GM18868 (cell line): ENCODE results near the gene DOCK9.
"Not testable (repeated sequence)": the region's sequence is repeated elsewhere in the genome, so short reads cannot be mapped to it uniquely, and the experiment has no call there.

Source experiments
- ATAC-seq: cut with Tn5 transposase; IDR thresholded peaks from one replicate; pipeline ENCODE4 v1.9.1; 2021; ENCODE audit warnings: mild to moderate bottlenecking, moderate library complexity; ENCODE audit not compliant: unreplicated experiment

DOCK9 gene

GRCh38 chr13:98921786-98922185 is 56.1 kb downstream of the DOCK9 start:
- no peak for ATAC-seq

GRCh38 chr13:98921015-98921580 is 56.8 kb downstream of the DOCK9 start:
- peak; percentile 56 for ATAC-seq

- ATAC-seq = peak; percentile 70
These were observed 58.3 kb downstream of the DOCK9 start for GRCh38 chr13:98919566-98919965.

- ATAC-seq = no peak
These were observed 59.1 kb downstream of the DOCK9 start for GRCh38 chr13:98918771-98919170.

GRCh38 chr13:98917116-98917515 is 60.7 kb downstream of the DOCK9 start:
- ATAC-seq = no peak

- ATAC-seq = no peak
These were observed 61.5 kb downstream of the DOCK9 start for GRCh38 chr13:98916403-98916802.

- no peak for ATAC-seq
These were observed 61.9 kb downstream of the DOCK9 start for GRCh38 chr13:98915981-98916380.

- no peak for ATAC-seq
These were observed 62.3 kb downstream of the DOCK9 start for GRCh38 chr13:98915563-98915962.

- no peak for ATAC-seq
These were observed 64.1 kb downstream of the DOCK9 start for GRCh38 chr13:98913741-98914140.

- no peak for ATAC-seq
These were observed 65.0 kb downstream of the DOCK9 start for GRCh38 chr13:98912846-98913245.

GRCh38 chr13:98910501-98910951 is 67.3 kb downstream of the DOCK9 start:
- peak; percentile 51 for ATAC-seq

GRCh38 chr13:98909016-98909415 is 68.8 kb downstream of the DOCK9 start:
- ATAC-seq = no peak

- ATAC-seq = no peak
These were observed 70.9 kb downstream of the DOCK9 start for GRCh38 chr13:98906746-98907502.

- no peak for ATAC-seq
These were observed 72.7 kb downstream of the DOCK9 start for GRCh38 chr13:98905199-98905598.

GRCh38 chr13:98900442-98900841 is 77.4 kb downstream of the DOCK9 start:
- no peak for ATAC-seq

GRCh38 chr13:98897706-98898105 is 80.2 kb downstream of the DOCK9 start:
- ATAC-seq = no peak

GRCh38 chr13:98896868-98897144 is 81.1 kb downstream of the DOCK9 start:
- ATAC-seq = no peak

- ATAC-seq = no peak
These were observed 81.6 kb downstream of the DOCK9 start for GRCh38 chr13:98896083-98896867.

- ATAC-seq = not testable (repeated sequence)
These were observed 83.0 kb downstream of the DOCK9 start for GRCh38 chr13:98894814-98895213.

- no peak for ATAC-seq
These were observed 84.5 kb downstream of the DOCK9 start for GRCh38 chr13:98893371-98893770.

- peak; percentile 61 for ATAC-seq
These were observed 85.0 kb downstream of the DOCK9 start for GRCh38 chr13:98892821-98893220.

- no peak for ATAC-seq
These were observed 85.8 kb downstream of the DOCK9 start for GRCh38 chr13:98892077-98892476.
